GM21367 (cell line): ENCODE data around the gene KREMEN1.
"Not testable (repeated sequence)": the region's sequence is repeated elsewhere in the genome, so short reads cannot be mapped to it uniquely, and the experiment has no call there.

Source experiments
- ATAC-seq: cut with Tn5 transposase; IDR thresholded peaks from one replicate; pipeline ENCODE4 v1.9.1; 2021; ENCODE audit not compliant: unreplicated experiment

KREMEN1 gene

GRCh38 chr22:29078036-29078868, 5.4 kb downstream of the KREMEN1 start:
- no peak for ATAC-seq

DNA sequence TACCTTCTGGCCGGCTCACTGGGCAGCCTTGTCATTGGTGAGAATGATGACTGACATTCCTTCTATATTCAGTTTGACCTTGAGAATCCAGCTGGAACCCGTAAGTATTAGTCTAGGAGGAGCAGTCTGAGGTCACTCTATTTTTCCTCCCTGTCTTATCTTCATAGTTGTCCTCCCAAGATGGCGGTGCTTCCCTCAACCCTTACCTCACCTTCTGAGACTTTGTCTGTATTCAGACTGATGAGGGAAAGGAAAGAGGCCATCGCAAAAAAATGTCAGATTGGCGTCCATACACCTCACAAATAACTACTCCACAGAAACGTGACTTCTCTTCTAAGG, 6.0 kb downstream of the KREMEN1 start:
- ATAC-seq = no peak

GRCh38 chr22:29079218-29079901, 6.5 kb downstream of the KREMEN1 start:
- ATAC-seq = no peak

GRCh38 chr22:29080106-29080975, 7.5 kb downstream of the KREMEN1 start:
- no peak for ATAC-seq

GRCh38 chr22:29081517-29082236, 8.8 kb downstream of the KREMEN1 start:
- no peak for ATAC-seq

GRCh38 chr22:29082826-29083545, 10.2 kb downstream of the KREMEN1 start:
- no peak for ATAC-seq

DNA sequence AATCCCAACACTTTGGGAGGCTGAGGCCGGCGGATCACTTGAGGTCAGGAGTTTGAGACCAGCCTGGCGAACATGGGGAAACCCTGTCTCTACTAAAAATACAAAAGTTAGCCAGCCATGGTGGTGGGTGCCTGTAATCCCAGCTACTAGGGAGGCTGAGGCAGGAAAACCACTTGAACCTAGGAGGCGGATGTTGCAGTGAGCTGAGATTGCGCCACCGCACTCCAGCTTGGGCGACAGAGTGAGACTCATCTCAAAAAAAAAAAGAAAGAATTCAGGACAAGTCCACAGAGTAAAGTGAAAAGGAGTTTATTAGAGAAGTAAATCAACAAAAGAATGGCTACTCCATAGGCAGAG, 10.7 kb downstream of the KREMEN1 start:
- not testable (repeated sequence) for ATAC-seq

DNA sequence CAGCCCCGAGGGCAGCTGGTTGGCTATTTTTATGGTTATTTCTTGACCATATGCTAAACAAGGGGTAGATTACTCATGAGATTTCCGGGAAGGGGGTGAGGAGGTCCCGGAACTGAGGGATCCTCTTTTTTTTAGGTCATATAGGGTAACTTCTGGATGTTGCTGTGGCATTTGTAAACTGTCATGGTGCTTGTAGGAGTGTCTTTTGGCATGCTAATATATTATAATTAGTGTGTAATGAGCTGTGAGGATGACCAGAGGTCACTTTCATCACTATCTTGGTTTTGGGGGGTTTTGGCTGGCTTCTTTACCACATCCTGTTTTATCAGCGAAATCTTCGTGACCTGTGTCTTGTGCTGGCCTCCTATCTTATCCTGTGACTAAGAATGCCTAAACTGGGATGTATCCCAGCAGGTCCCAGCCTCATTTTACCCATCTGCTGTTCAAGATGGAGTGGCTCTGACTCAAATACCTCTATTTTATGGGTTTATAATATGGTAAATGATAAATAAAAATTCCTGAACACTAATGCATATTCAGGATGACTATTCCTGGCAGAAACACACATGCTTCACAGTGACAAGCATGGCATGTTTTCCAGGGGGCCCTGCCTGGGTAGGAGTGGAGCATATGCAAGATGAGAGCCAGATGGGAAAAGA, 11.2 kb downstream of the KREMEN1 start:
- no peak for ATAC-seq

- no peak for ATAC-seq
Measured at GRCh38 chr22:29087012-29087411, 14.2 kb downstream of the KREMEN1 start.

DNA sequence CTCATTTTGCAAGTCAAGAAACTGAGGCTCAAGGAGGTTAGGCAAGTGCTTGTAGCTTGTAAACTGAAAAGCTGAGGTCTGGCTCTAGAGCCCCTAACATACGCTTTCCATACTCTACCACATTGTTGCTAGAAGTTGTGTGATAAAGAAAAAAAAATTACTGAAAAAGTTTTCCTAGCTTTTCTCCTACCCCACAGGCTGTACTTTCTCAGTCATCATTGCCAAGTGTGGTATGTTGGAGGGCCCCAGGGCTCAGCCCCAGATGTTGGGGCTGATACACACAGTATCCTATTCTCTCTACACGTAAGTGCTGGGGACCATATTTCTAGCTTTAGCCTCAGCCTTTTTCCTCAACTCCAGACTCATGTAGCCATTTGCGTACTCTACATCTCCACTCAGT, 16.0 kb downstream of the KREMEN1 start:
- no peak for ATAC-seq

GRCh38 chr22:29089507-29089906, 16.7 kb downstream of the KREMEN1 start:
- ATAC-seq = no peak

GRCh38 chr22:29090039-29090438, 17.2 kb downstream of the KREMEN1 start:
- ATAC-seq = no peak

DNA sequence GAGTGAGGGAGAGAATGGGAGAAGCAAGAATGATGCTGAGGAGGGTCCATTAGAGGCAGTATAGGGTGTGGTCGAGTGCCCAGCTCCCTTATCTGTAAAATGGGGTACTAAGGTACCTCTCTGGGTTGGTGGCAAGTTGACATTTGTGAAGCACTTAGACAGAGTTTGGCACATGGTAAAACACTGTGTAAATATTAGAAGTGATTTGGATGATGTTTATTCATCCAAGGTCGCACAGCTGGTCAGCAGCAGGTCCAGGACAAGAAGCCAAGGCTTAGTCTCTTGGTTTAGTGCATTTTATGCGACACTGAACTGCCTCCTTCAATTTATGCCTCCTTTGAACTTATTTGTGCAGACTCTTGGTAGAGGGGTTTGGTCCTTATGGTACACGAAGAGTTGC, 19.4 kb downstream of the KREMEN1 start:
- ATAC-seq = no peak

DNA sequence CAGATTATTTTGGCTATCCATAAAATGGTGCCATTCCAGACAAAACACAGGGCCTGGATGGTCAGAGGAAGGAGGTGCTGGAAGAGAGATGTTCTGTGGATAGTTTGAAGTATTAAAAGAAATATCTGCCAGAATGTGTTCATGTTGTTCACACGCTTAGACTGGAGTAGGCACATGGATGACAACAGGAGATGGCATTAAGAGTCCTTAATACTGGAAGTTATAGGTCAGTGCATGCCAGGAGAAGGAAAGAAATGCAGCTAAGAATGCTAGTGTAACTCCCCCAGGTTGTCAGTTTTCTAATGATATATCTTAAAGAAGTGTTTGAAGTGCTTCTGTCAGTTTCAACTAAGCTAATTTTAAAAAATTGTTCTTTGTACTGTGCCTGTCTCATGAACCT, 20.2 kb downstream of the KREMEN1 start:
- no peak for ATAC-seq

GRCh38 chr22:29093501-29094300, 20.9 kb downstream of the KREMEN1 start:
- ATAC-seq = no peak

- no peak for ATAC-seq
Measured at GRCh38 chr22:29095459-29095858, 22.6 kb downstream of the KREMEN1 start.

DNA sequence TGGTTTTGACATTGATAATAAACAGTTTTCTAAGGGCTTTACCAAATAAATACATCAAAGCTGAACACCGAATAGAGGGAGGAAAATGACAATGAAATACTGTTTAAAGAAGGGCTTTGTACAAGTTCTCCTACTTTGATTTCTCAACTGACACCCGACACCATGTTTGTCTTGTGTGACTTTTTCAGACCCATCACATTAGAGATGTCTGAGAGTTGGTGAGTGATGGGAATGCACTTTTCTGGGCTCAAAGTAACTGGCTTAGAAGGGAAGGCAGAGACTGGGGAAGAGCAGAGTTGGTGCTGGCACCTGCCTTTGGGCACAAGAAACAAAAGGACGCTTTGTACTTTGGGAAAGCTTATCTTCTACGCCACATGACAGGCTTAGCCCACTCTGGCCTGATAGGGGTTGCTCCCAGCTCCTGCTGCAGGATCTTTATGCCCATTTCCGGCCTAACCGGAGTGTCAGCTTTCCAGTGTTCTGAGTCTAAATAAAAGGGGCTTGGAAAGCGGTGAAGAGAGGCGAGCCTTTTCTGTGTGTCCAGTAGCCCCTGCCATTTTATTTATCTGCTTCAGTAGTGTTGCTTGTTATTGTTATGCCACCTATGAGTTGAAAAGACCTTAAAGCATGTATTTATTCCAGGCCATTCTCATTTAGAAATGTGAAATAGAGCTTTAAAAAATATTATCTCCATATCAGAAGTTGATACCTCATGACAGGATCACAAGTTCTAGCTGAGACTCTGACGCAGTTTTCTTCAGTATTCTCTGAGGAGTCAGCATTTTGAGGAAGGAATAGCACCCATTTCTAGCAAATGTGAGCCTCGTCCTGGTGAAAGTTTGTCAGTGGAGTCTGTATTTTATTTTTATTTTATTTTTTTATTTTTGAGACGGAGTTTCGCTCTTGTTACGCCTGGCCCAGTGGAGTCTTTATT, 24.2 kb downstream of the KREMEN1 start:
- ATAC-seq = no peak

- ATAC-seq = no peak
Measured at GRCh38 chr22:29098296-29098695, 25.5 kb downstream of the KREMEN1 start.
